ENCODE data around the gene RFX3.

RFX3 gene

DNA sequence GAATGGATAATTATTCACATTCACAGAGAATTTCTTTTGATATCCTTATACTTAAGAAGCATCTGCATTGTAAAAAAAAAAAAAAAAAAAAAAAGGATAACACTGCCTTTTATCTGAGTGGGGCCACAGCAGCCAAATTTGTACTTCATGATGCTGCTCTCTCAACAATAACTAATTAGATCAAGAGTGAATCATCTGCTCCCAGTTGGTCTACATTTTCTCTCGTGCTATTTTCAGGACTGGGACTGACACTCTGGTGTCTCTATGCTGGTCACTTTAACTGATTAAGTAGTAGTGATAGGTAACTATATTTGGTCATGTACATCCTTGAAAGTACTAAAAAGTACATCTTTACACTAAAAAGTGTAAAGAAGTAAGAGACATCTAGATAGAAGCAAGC, 90.1 kb downstream of the RFX3 start:
- Mint-ChIP-seq H3K4me1 (peaks cover 3% of the 10 kb centered on the region), H3K4me3 (no peak overlapping the region), H3K27ac (no peak overlapping the region), H3K9me3 (no peaks in the 10 kb centered on the region), H3K27me3 (no peaks in the 10 kb centered on the region)
- no peak for ATAC-seq
- no peak for DNase-seq

DNA sequence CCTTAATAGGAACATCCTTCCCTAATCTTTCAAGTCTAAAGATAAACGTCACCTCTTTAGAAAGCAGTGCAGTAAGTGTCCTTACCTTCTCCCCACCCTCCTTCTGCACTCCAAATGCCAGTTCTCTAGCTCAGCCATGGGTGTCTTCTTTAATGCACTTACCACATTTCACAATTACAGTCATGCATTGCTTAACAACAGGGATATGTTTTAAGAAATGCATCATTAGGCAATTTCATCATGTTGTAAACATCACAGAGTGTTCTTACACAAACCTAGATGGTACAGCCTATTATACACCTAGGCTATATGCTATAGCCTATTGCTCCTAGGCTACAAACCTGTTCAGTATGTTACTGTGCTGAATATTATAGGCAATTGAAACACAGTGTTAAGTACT, 91.2 kb downstream of the RFX3 start:
- DNase-seq (no peak), ATAC-seq (no peak)
- no peaks in the 10 kb centered on the region for H3K27me3 Mint-ChIP-seq
- no peak overlapping the region for H3K27ac Mint-ChIP-seq
- H3K4me3 Mint-ChIP-seq = no peak overlapping the region
- H3K4me1 Mint-ChIP-seq = no peaks in the 10 kb centered on the region
- no peaks in the 10 kb centered on the region for H3K9me3 Mint-ChIP-seq

DNA sequence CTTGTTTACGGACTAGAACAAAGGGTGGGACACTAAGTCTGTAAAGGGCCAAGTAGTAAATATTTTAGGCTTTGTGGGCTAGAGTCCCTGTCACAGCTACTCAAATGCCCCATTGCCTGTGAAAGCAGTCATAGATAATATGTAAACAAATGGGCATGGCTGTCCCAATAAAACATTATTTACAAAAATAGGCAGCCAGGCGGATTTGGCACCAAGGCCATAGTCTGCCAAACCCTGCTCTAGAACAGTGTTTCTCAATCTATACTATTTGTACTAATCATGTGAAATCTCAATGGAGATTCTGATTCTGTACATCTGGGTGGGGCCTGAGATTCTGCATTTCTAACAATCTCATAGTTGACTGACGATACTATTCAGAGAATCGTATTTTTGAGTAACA, 92.0 kb downstream of the RFX3 start:
- no peak for DNase-seq
- Mint-ChIP-seq H3K9me3 (no peaks in the 10 kb centered on the region), H3K4me3 (no peak overlapping the region), H3K4me1 (no peaks in the 10 kb centered on the region), H3K27me3 (no peaks in the 10 kb centered on the region), H3K27ac (no peak overlapping the region)
- no peak for ATAC-seq

DNA sequence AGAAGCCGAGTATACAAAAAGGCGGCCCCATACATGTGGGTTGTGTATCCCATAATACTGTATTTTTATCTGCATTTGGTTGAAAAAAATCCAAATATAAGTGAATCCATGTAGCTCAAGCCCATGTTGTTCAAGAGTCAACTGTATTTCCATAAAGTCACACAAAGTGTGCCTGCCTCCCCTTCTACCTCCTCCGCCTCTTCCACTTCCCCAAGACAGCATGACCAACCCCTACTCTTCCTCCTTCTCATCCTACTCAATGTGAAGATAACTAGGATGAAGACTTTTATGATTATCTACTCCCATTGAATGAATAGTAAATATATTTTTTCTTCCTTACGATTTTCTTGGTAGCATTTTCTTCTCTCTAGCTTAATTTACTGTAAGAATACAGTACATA, 92.7 kb downstream of the RFX3 start:
- Mint-ChIP-seq H3K4me1 (no peaks in the 10 kb centered on the region), H3K4me3 (no peak overlapping the region), H3K27ac (no peak overlapping the region), H3K9me3 (no peaks in the 10 kb centered on the region), H3K27me3 (no peaks in the 10 kb centered on the region)
- no peak for ATAC-seq
- DNase-seq = no peak

DNA sequence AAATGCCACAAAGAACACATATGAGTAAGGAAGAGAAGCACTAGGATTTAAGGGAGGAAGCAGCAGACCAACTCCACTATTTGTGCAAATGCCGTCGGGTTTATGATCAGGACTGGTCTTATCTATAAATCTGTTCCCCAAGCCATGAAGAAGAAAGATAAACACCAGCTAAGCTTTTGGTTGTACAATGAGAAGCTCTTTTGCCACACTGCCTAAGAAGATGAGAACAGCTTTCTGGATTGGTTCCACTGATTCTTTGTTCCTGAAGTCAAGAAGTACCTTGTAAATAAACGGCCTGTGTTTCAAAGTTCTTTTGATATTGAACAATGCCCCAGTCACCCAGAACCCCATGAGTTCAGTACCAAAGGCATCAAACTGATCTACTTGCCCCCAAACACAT, 93.9 kb downstream of the RFX3 start:
- Mint-ChIP-seq H3K4me3 (no peak overlapping the region), H3K9me3 (peaks cover 1 to 2% of the 10 kb centered on the region in 2 donors), H3K27ac (no peak overlapping the region), H3K27me3 (no peaks in the 10 kb centered on the region), H3K4me1 (no peaks in the 10 kb centered on the region)
- DNase-seq (no peak), ATAC-seq (no peak)

DNA sequence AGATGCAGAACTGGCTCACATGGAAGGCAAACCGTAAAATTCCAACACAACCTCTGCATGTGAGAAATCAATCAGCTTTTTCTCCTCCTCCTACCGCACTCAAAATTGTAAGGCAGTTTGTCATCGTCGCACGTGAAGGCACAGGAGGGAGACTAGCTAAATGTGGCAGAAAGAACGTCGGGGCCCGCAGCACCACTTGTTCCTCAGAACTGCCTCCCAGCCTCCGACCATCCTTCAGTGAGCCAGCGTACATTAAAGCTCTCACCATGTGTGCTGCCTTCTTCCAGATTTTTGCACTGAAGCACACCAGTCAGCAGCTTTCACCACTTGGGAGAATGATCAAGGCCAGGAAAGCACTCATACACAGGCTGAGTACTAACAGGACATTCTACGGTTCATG, 105.9 kb downstream of the RFX3 start:
- Mint-ChIP-seq H3K27ac (no peak overlapping the region), H3K27me3 (no peaks in the 10 kb centered on the region), H3K9me3 (peaks cover 0 to 5% of the 10 kb centered on the region in 2 donors), H3K4me3 (no peak overlapping the region), H3K4me1 (peaks cover 5% of the 10 kb centered on the region)
- ATAC-seq (no peak), DNase-seq (no peak)

DNA sequence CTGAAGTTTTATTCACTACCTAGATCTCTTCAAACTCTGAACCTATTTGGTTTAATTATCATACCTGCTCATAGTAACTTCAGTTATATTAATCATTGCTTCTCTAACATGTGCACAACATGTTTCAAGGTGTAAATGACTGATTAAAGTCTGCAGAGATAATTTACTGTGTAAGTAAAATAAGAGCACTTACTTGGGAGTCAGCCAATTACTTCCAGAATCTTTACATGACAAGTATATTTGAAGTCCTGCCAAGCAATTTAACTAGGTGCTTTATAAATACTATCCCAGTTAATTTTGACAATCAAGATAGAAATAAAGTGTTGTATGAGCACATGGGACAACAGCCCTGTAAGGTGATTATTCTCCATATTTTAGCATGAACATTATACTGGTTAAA, 109.9 kb downstream of the RFX3 start:
- Mint-ChIP-seq H3K27ac (no peak overlapping the region), H3K4me3 (no peak overlapping the region), H3K27me3 (no peaks in the 10 kb centered on the region), H3K4me1 (peaks cover 5% of the 10 kb centered on the region), H3K9me3 (peaks cover 0 to 5% of the 10 kb centered on the region in 2 donors)
- ATAC-seq (no peak), DNase-seq (no peak)

DNA sequence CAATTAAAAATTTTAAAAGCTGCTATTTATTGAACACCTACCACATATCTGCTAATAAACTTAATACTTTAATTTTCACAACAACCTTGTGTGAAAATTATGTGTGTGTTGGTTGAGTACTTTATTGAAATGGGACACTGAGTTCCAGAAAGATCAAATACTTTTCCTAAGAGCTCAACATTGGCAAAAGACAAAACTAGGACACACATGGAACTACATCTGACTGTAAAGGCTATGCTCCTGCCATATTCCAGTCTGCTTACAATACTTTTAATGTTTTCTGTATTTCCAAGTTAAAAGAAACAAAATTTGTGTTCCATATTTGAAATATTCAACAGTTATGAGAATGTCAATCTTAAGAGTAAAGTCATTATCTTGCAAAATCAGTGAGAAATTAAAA, 111.8 kb downstream of the RFX3 start:
- ATAC-seq (no peak), DNase-seq (no peak)
- Mint-ChIP-seq H3K9me3 (peaks cover 0 to 5% of the 10 kb centered on the region in 2 donors), H3K4me3 (no peak overlapping the region), H3K27me3 (no peaks in the 10 kb centered on the region), H3K4me1 (peaks cover 5% of the 10 kb centered on the region), H3K27ac (no peak overlapping the region)

DNA sequence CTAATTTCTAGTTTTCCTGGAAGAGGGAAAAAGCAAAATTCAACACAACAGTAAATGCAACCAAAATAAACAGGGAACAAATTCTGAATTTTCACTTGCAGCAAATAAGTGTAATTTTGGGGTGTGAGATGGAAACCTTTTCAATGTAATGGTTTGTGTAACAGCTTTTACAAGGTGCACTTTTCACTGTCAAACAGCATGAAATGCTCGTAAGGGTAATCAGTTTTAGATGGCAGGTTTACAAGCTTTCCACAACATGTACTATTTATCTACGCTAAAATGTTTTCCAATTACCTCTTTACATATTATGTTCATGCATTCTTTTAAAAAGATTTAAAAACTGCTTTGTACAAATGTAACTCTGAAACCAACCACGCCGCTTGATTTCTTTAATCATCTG, 115.3 kb downstream of the RFX3 start:
- peaks cover 2% of the 10 kb centered on the region for H3K4me1 Mint-ChIP-seq
- DNase-seq = no peak
- no peak overlapping the region for H3K27ac Mint-ChIP-seq
- H3K4me3 Mint-ChIP-seq = no peak overlapping the region
- ATAC-seq = no peak
- H3K9me3 Mint-ChIP-seq = peaks cover 0 to 2% of the 10 kb centered on the region in 2 donors
- H3K27me3 Mint-ChIP-seq = no peaks in the 10 kb centered on the region

DNA sequence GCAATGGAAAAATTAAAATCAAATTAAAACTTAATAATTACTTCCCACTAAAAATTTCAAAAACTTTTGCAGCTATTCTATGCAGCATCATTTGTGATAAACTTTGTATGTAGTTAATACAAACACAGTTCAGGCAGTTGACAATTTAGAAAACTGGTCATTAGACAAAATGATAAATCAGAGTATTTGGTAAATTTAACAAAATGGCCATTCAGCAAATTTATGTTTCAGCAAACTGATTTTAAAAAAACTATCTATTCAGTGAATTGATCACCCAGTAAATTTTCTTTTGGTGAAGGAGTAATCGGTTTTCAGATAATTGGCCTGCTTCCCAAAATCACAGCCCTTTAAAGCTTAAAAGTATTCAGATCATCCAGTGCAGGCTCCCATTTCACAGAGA, 116.3 kb downstream of the RFX3 start:
- no peak overlapping the region for H3K4me3 Mint-ChIP-seq
- no peak for ATAC-seq
- H3K27ac Mint-ChIP-seq = no peak overlapping the region
- H3K27me3 Mint-ChIP-seq = no peaks in the 10 kb centered on the region
- DNase-seq = no peak
- H3K4me1 Mint-ChIP-seq = peaks cover 12% of the 10 kb centered on the region
- H3K9me3 Mint-ChIP-seq = no peaks in the 10 kb centered on the region

DNA sequence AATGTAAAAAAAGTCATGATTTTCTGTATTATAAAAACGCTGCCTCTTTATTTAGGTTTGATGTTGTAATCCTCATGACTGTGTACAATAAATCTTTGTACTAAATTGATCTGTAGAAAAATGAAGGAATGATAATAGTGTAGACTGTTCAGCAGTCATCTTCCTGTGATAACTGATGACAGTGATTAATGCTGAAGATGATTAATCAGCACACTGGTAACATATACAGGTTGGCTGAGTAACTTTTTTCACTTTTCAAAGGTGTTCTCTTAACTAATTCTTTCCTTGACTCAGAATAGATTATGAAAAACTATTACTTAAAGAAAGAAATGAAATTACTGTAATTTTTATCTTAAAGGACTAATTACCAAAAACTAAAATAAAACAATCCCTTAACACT, 122.5 kb downstream of the RFX3 start:
- no peaks in the 10 kb centered on the region for H3K9me3 Mint-ChIP-seq
- DNase-seq = no peak
- no peak overlapping the region for H3K27ac Mint-ChIP-seq
- ATAC-seq = no peak
- H3K4me3 Mint-ChIP-seq = no peak overlapping the region
- H3K27me3 Mint-ChIP-seq = no peaks in the 10 kb centered on the region
- H3K4me1 Mint-ChIP-seq = peaks cover 26% of the 10 kb centered on the region

DNA sequence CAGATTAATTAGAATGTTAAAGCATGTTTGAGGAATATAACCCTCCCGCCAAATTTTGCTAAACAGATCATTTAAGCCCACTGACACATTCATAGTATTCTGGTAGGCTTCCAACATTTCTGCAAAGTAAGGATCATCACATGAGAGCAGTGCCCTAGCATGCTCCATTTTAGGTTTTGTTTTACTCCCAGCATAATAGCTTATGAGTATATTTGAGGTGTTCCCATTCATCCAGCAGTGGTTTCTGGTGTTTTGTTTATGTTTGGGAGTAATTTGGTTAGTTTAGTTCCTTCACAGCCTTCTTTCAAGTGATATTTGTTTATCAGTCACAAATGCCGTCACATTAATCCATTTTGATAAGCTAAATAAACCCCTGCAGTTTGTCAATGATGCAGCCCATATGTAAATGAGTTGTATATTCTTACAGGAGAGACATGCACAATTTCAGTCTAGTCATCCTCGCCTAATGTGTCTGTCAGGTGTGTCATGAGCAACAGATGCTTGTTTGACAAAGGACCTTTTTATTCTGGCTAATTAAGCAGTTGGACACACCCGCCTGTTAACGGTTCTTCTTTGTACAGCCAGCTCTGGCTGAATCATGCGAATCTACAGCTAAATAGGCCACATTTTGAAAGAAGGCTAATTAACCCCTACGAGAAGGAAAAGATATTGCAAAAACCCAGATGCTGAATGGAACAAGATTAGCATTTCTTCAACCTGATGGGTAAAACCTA, 124.4 kb downstream of the RFX3 start:
- H3K27me3 Mint-ChIP-seq = no peaks in the 10 kb centered on the region
- no peak overlapping the region for H3K4me3 Mint-ChIP-seq
- no peaks in the 10 kb centered on the region for H3K9me3 Mint-ChIP-seq
- peaks cover 39% of the 10 kb centered on the region for H3K4me1 Mint-ChIP-seq
- no peak overlapping the region for H3K27ac Mint-ChIP-seq
- no peak for DNase-seq
- no peak for ATAC-seq

DNA sequence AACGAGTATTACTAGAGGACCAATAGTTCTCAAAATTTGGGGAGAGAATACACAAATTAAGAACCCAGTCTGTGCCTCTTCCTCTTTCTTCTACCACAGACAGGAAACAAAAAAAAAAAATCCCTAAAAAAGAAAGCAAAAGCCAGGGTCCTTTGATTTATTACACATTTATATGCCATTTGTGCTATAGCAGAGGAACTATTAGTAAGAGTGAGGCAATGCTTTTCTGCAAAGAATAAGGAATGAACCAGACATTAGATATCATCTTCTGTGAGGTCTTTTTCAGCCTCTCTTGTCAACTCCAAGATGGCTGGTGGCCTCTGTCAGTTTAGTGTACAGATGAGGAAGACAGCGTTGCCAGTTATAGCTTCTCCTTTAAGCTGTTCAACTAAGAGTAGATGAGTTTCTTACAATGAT, 127.6 kb downstream of the RFX3 start:
- Mint-ChIP-seq H3K4me3 (peak overlapping the region; percentile 74 to 76), H3K4me1 (peaks cover 26% of the 10 kb centered on the region), H3K27me3 (no peaks in the 10 kb centered on the region), H3K27ac (peak overlapping the region; percentile 95 to 98), H3K9me3 (no peaks in the 10 kb centered on the region)
- peak in 1 of 2 donors; percentile 10 for DNase-seq
- peak; percentile 75 for ATAC-seq

DNA sequence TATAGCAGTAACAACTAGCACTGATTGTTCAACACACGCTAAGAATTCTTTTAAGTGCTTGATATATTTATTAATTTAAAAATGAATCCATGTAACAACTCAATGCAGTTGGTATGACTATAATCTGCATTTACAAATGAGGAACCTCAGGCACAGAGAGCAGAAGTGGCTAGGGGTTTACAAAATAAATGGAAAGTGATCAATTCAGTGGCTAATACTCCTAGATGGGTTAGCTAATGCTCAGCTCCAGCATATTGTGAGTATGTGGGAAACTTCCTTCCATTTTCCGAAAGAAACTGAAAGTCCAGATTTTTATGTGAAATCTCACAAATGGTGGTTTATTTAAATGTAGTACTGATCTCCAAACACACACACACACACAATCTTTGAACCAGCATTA, 128.0 kb downstream of the RFX3 start:
- Mint-ChIP-seq H3K9me3 (no peaks in the 10 kb centered on the region), H3K4me1 (peaks cover 21% of the 10 kb centered on the region), H3K4me3 (peak overlapping the region; percentile 74 to 76), H3K27me3 (no peaks in the 10 kb centered on the region), H3K27ac (peak overlapping the region; percentile 95 to 98)
- DNase-seq = no peak
- ATAC-seq = no peak

DNA sequence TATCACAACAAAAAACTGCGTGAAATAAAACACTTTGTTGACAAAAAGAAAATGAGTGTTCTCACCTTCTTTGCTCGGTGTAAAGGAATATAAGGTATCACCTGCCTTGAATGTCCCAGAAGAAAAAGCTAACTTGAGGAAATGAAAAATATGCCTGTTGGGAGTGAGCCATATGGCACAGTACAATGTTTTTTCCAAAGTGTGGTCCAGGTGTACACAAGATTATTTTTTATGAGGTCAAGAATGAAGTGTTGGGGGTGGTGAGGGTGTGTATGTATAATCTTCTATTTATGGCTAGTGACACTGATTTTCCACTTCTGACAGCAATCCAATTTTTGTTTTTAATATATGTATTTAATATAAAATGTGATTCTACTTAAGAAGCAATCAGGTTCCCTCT, 134.4 kb downstream of the RFX3 start:
- Mint-ChIP-seq H3K4me3 (no peak overlapping the region), H3K27ac (no peak overlapping the region), H3K9me3 (peaks cover 12 to 17% of the 10 kb centered on the region in 2 donors), H3K4me1 (peaks cover 43% of the 10 kb centered on the region), H3K27me3 (no peaks in the 10 kb centered on the region)
- DNase-seq (no peak), ATAC-seq (no peak)

DNA sequence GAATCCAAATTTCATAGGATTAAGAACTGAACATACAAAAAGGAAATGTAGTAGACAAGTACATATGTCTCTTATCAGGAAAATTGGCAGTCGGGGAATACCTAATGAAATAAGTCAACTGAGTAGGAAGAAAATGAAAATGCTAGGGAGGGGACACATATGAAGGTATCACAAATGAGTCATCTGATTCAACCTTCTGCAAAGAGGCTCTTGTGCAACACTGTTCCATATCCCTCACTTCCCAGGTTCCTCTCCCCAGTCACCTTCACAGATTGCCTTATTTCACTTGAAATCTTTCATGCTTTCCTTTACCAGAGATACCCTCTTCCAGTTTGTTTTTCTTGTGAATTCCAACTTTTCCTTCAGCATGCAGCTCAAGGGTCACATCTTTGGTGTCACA, 139.0 kb downstream of the RFX3 start:
- Mint-ChIP-seq H3K9me3 (peaks cover 12 to 21% of the 10 kb centered on the region in 2 donors), H3K4me1 (peaks cover 52% of the 10 kb centered on the region), H3K27me3 (no peaks in the 10 kb centered on the region), H3K4me3 (peak overlapping the region in 1 of 2 donors; percentile 42), H3K27ac (no peak overlapping the region)
- no peak for ATAC-seq
- DNase-seq = no peak

DNA sequence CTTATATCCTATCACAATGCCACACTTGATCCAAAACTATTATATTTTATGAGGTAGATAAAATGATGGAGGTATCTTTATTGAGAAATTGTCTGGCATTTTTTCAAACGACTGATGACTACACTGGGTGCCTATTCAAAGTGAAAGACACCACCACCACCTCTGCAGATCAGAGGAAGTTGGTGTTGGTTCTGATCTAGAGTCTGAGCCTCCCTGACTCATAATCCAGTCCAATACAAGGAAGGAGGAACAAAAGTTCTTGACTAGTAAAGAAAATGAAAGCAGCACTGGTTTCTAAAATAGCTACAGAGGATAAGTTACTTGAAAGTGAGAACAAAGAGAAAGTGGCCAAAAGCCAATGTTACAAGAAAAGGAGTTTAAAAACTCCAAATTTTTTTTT, 139.9 kb downstream of the RFX3 start:
- DNase-seq (peak; percentile 44 to 74), ATAC-seq (peak; percentile 100)
- Mint-ChIP-seq H3K9me3 (peaks cover 10 to 21% of the 10 kb centered on the region in 2 donors), H3K4me1 (peaks cover 45% of the 10 kb centered on the region), H3K4me3 (peak overlapping the region; percentile 9 to 63), H3K27me3 (no peaks in the 10 kb centered on the region), H3K27ac (peak overlapping the region in 1 of 2 donors; percentile 53)

Data from stimulated activated naive CD8-positive, alpha-beta T cell treated with anti-CD3 and anti-CD28 coated beads, Interleukin-15, amount 100 ng/mL, for 72 hours (primary cell).